Ectodermal cell (in vitro differentiated cells): ENCODE measurements around the gene APOBEC3A.
"Not testable (repeated sequence)": the region's sequence is repeated elsewhere in the genome, so short reads cannot be mapped to it uniquely, and the experiment has no call there.

Experiments used
- H3K27ac ChIP-seq: 2 replicates; pipeline ENCODE4 v1.7.0; 2013; ENCODE audit warnings: mild to moderate bottlenecking, low read depth, low read length; ENCODE audit not compliant: insufficient read depth, poor library complexity, severe bottlenecking
- H3K27me3 ChIP-seq: 2 replicates; pipeline ENCODE4 v1.7.0; 2013; ENCODE audit warnings: mild to moderate bottlenecking, low read length; ENCODE audit not compliant: insufficient read depth, control insufficient read depth, poor library complexity, severe bottlenecking
- H3K36me3 ChIP-seq: one replicate; pipeline ENCODE4 v1.7.0; 2013; ENCODE audit warnings: low read length; ENCODE audit not compliant: control insufficient read depth, insufficient read depth
- H3K4me1 ChIP-seq: one replicate; pipeline ENCODE4 v1.7.0; 2013; ENCODE audit warnings: low read length; ENCODE audit not compliant: control insufficient read depth, insufficient read depth
- H3K4me3 ChIP-seq: 2 replicates; pipeline ENCODE4 v1.7.0; 2013; ENCODE audit warnings: low read depth, low read length, control low read depth; ENCODE audit not compliant: insufficient read depth
- H3K9me3 ChIP-seq: 2 replicates; pipeline ENCODE4 v1.7.0; 2013; ENCODE audit warnings: mild to moderate bottlenecking, low read length, moderate library complexity; ENCODE audit not compliant: control insufficient read depth
- WGBS, 2 experiments: methylation state at CpG; one replicate each; pipeline ENCODE4 v1.1.7; 2013; ENCODE audit warnings: missing lambda C conversion rate in 2 of 2; 5-methylcytosine and 5-hydroxymethylcytosine counted together

The APOBEC3A gene

DNA sequence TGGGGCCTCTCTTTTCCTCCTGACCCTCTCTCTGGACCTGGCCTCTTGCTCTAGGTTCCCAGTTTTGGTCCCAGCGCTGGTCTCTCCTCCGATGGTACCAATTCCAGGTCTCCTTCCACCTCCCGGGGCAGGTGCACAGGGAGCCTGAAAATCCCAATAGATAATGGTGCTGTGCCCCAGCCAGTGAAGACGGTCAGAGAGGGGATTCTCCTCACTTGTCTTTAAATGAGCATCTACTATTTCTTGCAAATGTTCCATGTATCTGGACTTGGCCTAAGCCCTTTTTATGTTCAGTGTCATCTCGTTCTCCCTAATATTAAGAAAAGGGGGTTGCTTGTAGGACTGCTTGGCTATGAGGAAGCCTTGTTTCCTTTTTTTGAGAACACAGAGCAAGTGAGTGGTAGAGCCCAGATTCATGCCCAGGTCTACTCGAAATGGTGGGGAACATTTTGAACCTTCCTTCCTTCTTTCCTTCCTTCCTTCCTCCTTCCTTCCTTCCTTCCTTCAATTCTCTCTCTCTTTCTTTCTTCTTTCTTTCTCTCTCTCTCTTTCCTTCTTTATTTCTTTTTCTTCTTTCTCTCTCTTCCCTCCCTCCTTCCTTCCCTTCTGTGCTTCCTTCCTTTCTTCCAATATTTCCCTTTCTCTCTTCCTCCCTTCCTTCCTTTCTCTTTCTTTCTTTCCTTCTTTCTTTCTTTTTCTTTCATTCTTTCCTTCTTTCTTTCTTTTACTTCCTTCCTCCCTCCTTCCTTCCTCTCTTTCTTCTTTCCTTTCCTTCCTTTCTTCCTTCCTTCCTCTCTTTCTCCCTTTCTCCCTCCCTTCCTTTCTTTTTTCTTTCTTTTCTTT, 620 bp downstream of the APOBEC3A start:
- Histone ChIP-seq H3K4me3 (no peak overlapping the region), H3K27me3 (no peaks in the 10 kb centered on the region), H3K4me1 (no peaks in the 10 kb centered on the region), H3K27ac (no peak overlapping the region), H3K36me3 (no peaks in the 10 kb centered on the region), H3K9me3 (no peaks in the 10 kb centered on the region)
- 88 to 89% methylated on average over 6 of the region's 6 CpGs for WGBS, 2 experiments

DNA sequence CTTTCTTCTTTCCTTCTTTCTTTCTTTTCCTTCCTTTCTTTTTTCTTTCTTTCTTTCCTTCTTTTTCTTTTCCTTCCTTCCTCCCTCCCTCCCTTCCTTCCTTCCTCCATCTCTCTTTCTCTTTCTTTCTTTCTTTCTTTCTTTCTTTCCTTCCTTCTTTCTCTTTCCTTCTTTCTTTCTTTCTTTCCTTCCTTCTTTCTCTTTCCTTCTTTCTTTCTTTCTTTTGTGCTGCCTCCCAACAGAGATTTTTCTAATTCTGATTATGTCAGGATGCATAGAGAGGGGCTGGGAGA, 1.2 kb downstream of the APOBEC3A start:
- not testable (repeated sequence) for H3K4me3 ChIP-seq, H3K36me3 ChIP-seq, H3K9me3 ChIP-seq, H3K27ac ChIP-seq, H3K27me3 ChIP-seq, H3K4me1 ChIP-seq

DNA sequence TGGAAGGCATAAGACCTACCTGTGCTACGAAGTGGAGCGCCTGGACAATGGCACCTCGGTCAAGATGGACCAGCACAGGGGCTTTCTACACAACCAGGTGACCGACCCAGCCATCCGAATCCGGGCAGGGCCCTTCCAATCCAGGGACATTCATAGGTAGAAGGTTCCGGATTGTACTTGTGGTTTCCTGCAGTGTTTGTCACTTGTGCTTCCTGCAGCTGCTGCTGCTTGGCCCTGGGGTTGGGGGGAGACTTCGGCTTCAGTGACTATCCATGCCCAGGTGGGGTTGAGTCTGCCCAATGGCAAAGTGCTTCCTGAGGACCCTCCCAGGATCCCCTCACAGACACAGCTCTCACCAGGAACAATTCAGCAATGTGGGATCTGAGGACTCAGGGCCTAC, 2.2 kb downstream of the APOBEC3A start:
- 85 to 87% methylated on average over 8 of the region's 8 CpGs for WGBS, 2 experiments
- Histone ChIP-seq H3K9me3 (no peaks in the 10 kb centered on the region), H3K4me1 (peaks cover 4% of the 10 kb centered on the region), H3K27ac (no peak overlapping the region), H3K27me3 (no peaks in the 10 kb centered on the region), H3K4me3 (no peak overlapping the region), H3K36me3 (no peaks in the 10 kb centered on the region)

DNA sequence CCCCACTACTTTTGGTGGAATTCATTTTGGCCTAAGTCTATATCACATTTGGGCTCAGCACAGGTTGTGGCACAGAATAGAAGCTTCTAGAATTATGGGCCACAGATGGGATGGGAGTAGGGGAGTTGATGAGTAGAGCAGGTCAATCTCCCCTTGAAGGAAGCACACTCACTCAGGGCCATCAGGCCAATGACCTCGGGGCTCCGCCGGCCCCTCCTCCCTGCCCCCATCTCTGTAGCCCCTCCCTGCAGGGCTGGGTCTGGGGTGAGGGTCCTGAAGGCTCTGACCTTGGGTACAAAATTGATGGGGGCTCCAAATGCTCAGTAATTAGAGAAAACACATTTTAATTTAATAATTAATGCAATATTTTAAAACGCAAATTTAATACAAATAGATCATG, 3.3 kb downstream of the APOBEC3A start:
- not testable (repeated sequence) for H3K4me3 ChIP-seq, H3K9me3 ChIP-seq, H3K27ac ChIP-seq, H3K4me1 ChIP-seq, H3K36me3 ChIP-seq, H3K27me3 ChIP-seq
- WGBS, 2 experiments = no CpG with 5 or more reads among the region's 4 CpGs

DNA sequence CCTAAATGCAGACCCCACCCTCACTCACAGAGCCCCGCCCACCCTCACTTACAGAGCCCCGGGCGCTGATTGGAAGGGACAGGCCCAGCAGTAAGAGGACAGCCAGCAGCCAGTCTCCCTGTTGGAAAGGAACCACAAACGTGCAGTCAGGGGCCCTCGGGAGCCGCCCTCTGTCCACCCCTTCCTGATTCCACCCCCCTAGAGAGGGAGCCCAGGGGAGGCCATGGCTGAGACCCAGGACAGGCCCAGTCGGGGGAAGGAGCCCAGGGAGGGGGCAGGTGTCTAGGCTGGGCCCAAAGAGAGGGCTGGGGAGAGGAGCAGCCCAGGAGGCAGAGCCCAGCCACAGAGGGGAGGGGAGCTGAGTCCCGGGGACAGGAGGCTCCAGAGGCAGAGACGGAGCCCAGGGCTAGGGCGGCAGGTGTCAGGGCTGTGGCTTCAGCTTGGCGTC, 5.9 kb downstream of the APOBEC3A start:
- not testable (repeated sequence) for H3K27me3 ChIP-seq, H3K4me3 ChIP-seq, H3K27ac ChIP-seq, H3K36me3 ChIP-seq, H3K9me3 ChIP-seq, H3K4me1 ChIP-seq
- 39 to 46% methylated on average over 11 of the region's 11 CpGs for WGBS, 2 experiments

DNA sequence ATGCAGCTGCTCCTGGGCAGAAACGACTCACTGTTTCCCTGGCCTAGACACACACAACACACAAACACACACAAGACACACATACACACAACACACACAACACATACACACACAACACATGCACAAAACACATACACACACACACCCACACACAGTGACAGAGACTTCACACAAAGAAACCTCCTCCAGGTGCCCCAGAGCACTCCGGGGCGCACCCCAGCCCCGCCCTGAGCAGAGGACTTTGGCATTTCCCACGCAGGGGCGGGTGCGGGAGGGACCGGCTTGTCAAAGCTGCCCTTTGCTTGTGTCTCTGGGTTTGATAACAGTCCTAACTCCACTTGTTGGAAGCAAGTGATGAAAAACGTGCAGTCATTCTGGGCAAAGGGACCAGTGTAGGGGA, 6.5 kb downstream of the APOBEC3A start:
- Histone ChIP-seq H3K36me3 (no peaks in the 10 kb centered on the region), H3K4me1 (peaks cover 7% of the 10 kb centered on the region), H3K9me3 (no peaks in the 10 kb centered on the region), H3K4me3 (no peak overlapping the region), H3K27ac (no peak overlapping the region), H3K27me3 (no peaks in the 10 kb centered on the region)
- 86 to 89% methylated on average over 9 of the region's 9 CpGs for WGBS, 2 experiments

DNA sequence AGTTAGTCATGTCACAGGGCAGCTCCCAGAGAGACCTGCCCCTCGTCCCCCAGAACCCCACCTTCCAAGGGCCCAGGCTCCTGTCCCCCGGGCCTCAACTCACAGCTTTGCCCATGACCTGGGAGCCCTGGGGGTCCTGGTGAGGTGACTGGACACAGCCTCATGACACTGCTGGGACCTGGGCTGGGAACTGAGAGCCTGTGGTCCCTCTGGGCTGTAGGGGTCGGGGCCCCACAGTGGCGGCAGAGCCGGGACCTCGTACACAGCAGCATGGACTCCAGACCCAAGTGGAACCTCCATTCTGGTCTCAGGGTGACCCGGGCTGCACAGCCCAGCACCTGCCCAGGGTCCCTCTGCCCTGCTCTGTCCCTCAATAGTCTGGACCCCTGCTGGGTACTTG, 6.9 kb downstream of the APOBEC3A start:
- no peak overlapping the region for H3K27ac ChIP-seq
- H3K9me3 ChIP-seq = no peaks in the 10 kb centered on the region
- peaks cover 7% of the 10 kb centered on the region for H3K4me1 ChIP-seq
- H3K36me3 ChIP-seq = no peaks in the 10 kb centered on the region
- H3K4me3 ChIP-seq = no peak overlapping the region
- WGBS, 2 experiments = 94 to 95% methylated on average over 7 of the region's 7 CpGs
- no peaks in the 10 kb centered on the region for H3K27me3 ChIP-seq

DNA sequence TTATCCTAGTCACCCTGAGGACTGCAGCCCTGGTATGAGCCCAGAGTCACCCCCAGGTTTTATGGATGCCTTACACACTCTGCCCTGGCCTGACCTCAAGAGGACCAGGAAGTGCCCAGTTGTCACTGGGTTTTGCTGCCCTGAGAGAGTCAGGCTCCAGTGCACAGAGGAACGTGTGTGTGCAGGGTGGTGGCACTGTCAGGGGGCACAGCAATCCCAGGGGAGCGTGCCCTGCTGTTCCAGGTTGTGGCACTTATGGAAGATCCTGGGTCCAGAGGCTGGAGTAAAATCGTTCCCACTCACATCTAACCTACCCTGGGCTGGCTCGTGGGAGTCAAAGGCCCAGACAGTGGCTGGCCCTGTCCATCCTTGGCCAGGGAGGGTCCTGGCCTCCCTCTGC, 7.6 kb downstream of the APOBEC3A start:
- no peaks in the 10 kb centered on the region for H3K27me3 ChIP-seq
- 89 to 93% methylated on average over 4 of the region's 4 CpGs for WGBS, 2 experiments

DNA sequence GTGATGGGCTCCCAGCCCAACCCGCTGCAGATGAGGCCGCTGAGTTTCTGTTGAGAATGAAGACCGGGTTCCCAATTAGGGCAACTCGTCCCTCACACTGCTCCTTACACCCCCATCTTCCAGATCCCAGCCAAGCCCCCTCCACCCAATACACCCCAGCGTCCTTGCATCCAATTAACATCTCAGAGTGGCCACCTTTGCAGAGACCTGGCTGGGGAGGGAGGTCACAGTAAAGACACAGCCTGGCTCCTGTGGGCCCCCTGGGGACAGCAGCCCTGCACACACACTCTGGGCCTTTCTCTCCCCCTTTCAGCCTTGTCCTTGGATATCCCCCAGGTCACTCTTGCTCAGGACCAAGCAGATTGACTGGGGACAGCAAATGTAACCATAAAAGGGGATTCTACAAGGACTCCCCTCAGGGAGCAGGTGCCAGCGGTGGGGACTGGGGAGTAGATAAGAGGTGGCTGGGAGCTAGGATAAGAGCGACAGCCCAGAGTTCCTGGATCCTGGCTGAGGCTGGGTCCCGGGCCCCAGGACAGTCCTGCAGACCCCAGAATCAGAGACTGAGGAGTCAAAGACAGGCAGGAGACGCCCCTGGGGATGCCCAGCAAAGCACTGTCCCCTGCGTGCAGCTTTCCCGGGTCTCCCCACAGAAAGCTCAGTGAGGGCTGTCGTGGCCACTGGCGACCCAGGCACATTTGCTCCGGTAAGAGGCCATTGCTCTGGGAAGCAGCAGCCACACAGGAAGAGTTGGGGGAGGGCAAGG, 8.4 kb downstream of the APOBEC3A start:
- peaks cover 7% of the 10 kb centered on the region for H3K4me1 ChIP-seq
- H3K4me3 ChIP-seq = no peak overlapping the region
- WGBS, 2 experiments = 81% methylated on average over 14 of the region's 14 CpGs
- H3K27ac ChIP-seq = no peak overlapping the region
- no peaks in the 10 kb centered on the region for H3K36me3 ChIP-seq
- no peaks in the 10 kb centered on the region for H3K9me3 ChIP-seq
- no peaks in the 10 kb centered on the region for H3K27me3 ChIP-seq

More for the DNA sequence above, 7.6 kb downstream of the APOBEC3A start:
- no peak overlapping the region for H3K27ac ChIP-seq
- H3K36me3 ChIP-seq = no peaks in the 10 kb centered on the region
- no peak overlapping the region for H3K4me3 ChIP-seq
- peaks cover 7% of the 10 kb centered on the region for H3K4me1 ChIP-seq
- H3K9me3 ChIP-seq = no peaks in the 10 kb centered on the region

DNA sequence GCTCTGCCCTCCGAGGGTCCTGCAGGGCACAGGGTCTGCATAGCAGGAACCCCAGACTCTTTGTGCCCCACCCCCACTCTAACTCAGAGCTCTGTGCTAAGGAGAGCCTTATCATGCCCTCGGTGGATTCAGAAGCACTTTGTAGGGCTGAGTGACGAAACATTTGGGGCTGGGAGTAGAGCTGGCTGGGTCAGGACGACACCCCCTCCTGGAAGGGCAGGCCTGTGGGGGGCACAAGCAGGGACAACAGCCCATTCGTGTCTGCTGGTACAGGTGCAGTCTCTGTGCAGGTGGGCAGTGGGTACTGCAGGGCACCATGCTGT, 8.9 kb downstream of the APOBEC3A start:
- Histone ChIP-seq H3K4me3 (no peak overlapping the region), H3K9me3 (no peaks in the 10 kb centered on the region), H3K27ac (no peak overlapping the region), H3K36me3 (no peaks in the 10 kb centered on the region), H3K27me3 (no peaks in the 10 kb centered on the region), H3K4me1 (peaks cover 7% of the 10 kb centered on the region)
- WGBS, 2 experiments = 75 to 79% methylated on average over 5 of the region's 5 CpGs
